ENCODE measurements around the gene ZNF273. TPM values are rescaled to one million over a fixed set of nuclear protein-coding genes. Genes with fewer than 3 reads are reported as not detected.

The ZNF273 gene
- total RNA-seq (10 to 100 TPM; 12.4 to 15.7 TPM), polyA plus RNA-seq (1 to 10 TPM; 3.0 to 5.0 TPM)
- long read RNA-seq, donor 1, partial matches to known transcripts, result 36 of 40 reads
- long read RNA-seq, donor 1, other reads (novel, unspliced or antisense), result 0 of 40 reads
- long read RNA-seq, donor 2, partial matches to known transcripts, result 20 of 27 reads
- long read RNA-seq, donor 2, other reads (novel, unspliced or antisense), result 5 of 27 reads
- long read RNA-seq, donor 3, partial matches to known transcripts, result 17 of 18 reads
- long read RNA-seq, donor 3, other reads (novel, unspliced or antisense), result 0 of 18 reads
- long read RNA-seq, donor 4, partial matches to known transcripts, result 0 of 2 reads
- long read RNA-seq, donor 4, other reads (novel, unspliced or antisense), result 0 of 2 reads
- long read RNA-seq, donor 5, partial matches to known transcripts, result 0 of 7 reads
- long read RNA-seq, donor 5, other reads (novel, unspliced or antisense), result 0 of 7 reads

GRCh38 chr7:64902806-64903721 is at the start of gene ZNF273:
TSS of gene ZNF273 (plus strand) at chr7:64903273. CDS start at chr7:64903318, 45 bp downstream.
- TF ChIP-seq CTCF (IDR thresholded peaks at IDR 0.05; ENCODE audit: control extremely low read depth, extremely low read depth), result no peak
- Histone ChIP-seq H3K9ac (ENCODE audit: insufficient read depth in 1 of 2, low read length in 2 of 2) (peak within 1 kb of the TSS; percentile 88 to 95), H3K36me3 (ENCODE audit: control insufficient read depth in 4 of 4, insufficient read depth in 4 of 4, low read length in 4 of 4) (no peaks in the 10 kb centered on the region), H3K27ac (ENCODE audit: low read depth in 1 of 2, low read length in 1 of 2) (peak within 1 kb of the TSS; percentile 17 to 89), H3K4me1 (ENCODE audit: control insufficient read depth in 5 of 5, insufficient read depth in 5 of 5, low read length in 5 of 5) (peaks cover 0 to 12% (median 4%) of the 10 kb centered on the region in 5 donors), H3K9me3 (ENCODE audit: control insufficient read depth in 4 of 4, insufficient read depth in 3 of 4, low read length in 3 of 4) (no peaks in the 10 kb centered on the region), H3K27me3 (ENCODE audit: control insufficient read depth in 3 of 3, insufficient read depth in 3 of 3, low read length in 2 of 3) (no peaks in the 10 kb centered on the region), H3K4me3 (peak within 1 kb of the TSS; percentile 88)
- 1% methylated on average over 34 of the region's 34 CpGs for WGBS, 2 donors
- ATAC-seq (ENCODE audit: insufficient read depth, low FRiP score) (peak; percentile 99), DNase-seq (peak; percentile 92 to 94 (median 94))

GRCh38 chr7:64853679-64854078 is 49.4 kb upstream of the ZNF273 start:
- Histone ChIP-seq H3K4me3 (no peak overlapping the region), H3K27ac (ENCODE audit: low read depth in 1 of 2, low read length in 1 of 2) (no peak overlapping the region), H3K36me3 (ENCODE audit: control insufficient read depth in 4 of 4, insufficient read depth in 4 of 4, low read length in 4 of 4) (no peaks in the 10 kb centered on the region), H3K9ac (ENCODE audit: insufficient read depth in 1 of 2, low read length in 2 of 2) (no peak overlapping the region), H3K4me1 (ENCODE audit: control insufficient read depth in 5 of 5, insufficient read depth in 5 of 5, low read length in 5 of 5) (no peaks in the 10 kb centered on the region), H3K9me3 (ENCODE audit: control insufficient read depth in 4 of 4, insufficient read depth in 3 of 4, low read length in 3 of 4) (no peaks in the 10 kb centered on the region), H3K27me3 (ENCODE audit: control insufficient read depth in 3 of 3, insufficient read depth in 3 of 3, low read length in 2 of 3) (no peaks in the 10 kb centered on the region)
- TF ChIP-seq CTCF (IDR thresholded peaks at IDR 0.05; ENCODE audit: control extremely low read depth, extremely low read depth), result no peak
- DNase-seq (no peak), ATAC-seq (ENCODE audit: insufficient read depth, low FRiP score) (no peak)
- 83 to 95% methylated on average over 4 of the region's 4 CpGs for WGBS, 2 donors

- Histone ChIP-seq H3K4me1 (ENCODE audit: control insufficient read depth in 5 of 5, insufficient read depth in 5 of 5, low read length in 5 of 5) (no peaks in the 10 kb centered on the region), H3K27me3 (ENCODE audit: control insufficient read depth in 3 of 3, insufficient read depth in 3 of 3, low read length in 2 of 3) (no peaks in the 10 kb centered on the region), H3K4me3 (no peak overlapping the region), H3K9me3 (ENCODE audit: control insufficient read depth in 4 of 4, insufficient read depth in 3 of 4, low read length in 3 of 4) (no peaks in the 10 kb centered on the region), H3K27ac (ENCODE audit: low read depth in 1 of 2, low read length in 1 of 2) (no peak overlapping the region), H3K9ac (ENCODE audit: insufficient read depth in 1 of 2, low read length in 2 of 2) (no peak overlapping the region), H3K36me3 (ENCODE audit: control insufficient read depth in 4 of 4, insufficient read depth in 4 of 4, low read length in 4 of 4) (no peaks in the 10 kb centered on the region)
- DNase-seq (no peak), ATAC-seq (ENCODE audit: insufficient read depth, low FRiP score) (no peak)
- no peak for TF ChIP-seq CTCF (IDR thresholded peaks at IDR 0.05; ENCODE audit: control extremely low read depth, extremely low read depth)
- 90 to 96% methylated on average over 1 of the region's 1 CpG for WGBS, 2 donors
Measured at GRCh38 chr7:64854969-64855368, 48.1 kb upstream of the ZNF273 start.
